Uterus (tissue), 4 donors: ENCODE measurements around the gene SLAMF7. TPM values are rescaled to one million over a fixed set of nuclear protein-coding genes. Genes with fewer than 3 reads are reported as not detected.
"Not testable (repeated sequence)": the region's sequence is repeated elsewhere in the genome, so short reads cannot be mapped to it uniquely, and the experiment has no call there.

Experiments used
- DNase-seq, 2 donors: peaks; one replicate each; pipeline ENCODE4 v3.0.0-alpha.2; 2019 to 2020
- H3K27ac ChIP-seq, 2 donors: fragments of 200-600 bp; sonication (generic); 1 replicate in 1 of 2; 2 replicates in 1 of 2; pipeline ENCODE4 v1.5.1; 2016 to 2018
- H3K27me3 ChIP-seq, 2 donors: fragments of 200-600 bp; sonication (generic); one replicate each; pipeline ENCODE4 v1.5.1; 2018 to 2019; ENCODE audit warnings: control low read depth in 1 of 2
- H3K36me3 ChIP-seq, 2 donors: fragments of 200-600 bp; sonication (generic); one replicate each; pipeline ENCODE4 v1.5.1; 2019; ENCODE audit warnings: control low read depth in 1 of 2
- H3K4me1 ChIP-seq, 2 donors: fragments of 200-600 bp; sonication (generic); one replicate each; pipeline ENCODE4 v1.5.1; 2018 to 2019; ENCODE audit warnings: control low read depth in 1 of 2
- H3K4me3 ChIP-seq, 2 donors: fragments of 200-600 bp; sonication (generic); 1 replicate in 1 of 2; 2 replicates in 1 of 2; pipeline ENCODE4 v1.5.1; 2018 to 2019; ENCODE audit warnings: mild to moderate bottlenecking in 1 of 2
- H3K9me3 ChIP-seq, 2 donors: fragments of 200-600 bp; sonication (generic); one replicate each; pipeline ENCODE4 v1.5.1; 2019; ENCODE audit warnings: control low read depth in 1 of 2
- CTCF ChIP-seq, 4 experiments: fragments of 200-600 bp in 2 of 4; fragments of 450-650 bp in 2 of 4; sonication (generic) in 2 of 4; IDR thresholded peaks; one replicate each; pipeline ENCODE4 v1.5.1; 2016 to 2019; ENCODE audit warnings: antibody characterized with exemption in 4 of 4, mild to moderate bottlenecking in 2 of 4, moderate library complexity in 1 of 4
- POLR2A ChIP-seq, 2 donors: fragments of 450-650 bp; IDR thresholded peaks; one replicate each; pipeline ENCODE4 v1.6.1; 2016; ENCODE audit warnings: antibody characterized with exemption in 2 of 2, mild to moderate bottlenecking in 1 of 2, moderate library complexity in 1 of 2
- intact Hi-C: fragments of 100-400 bp; cut with DNase I; formaldehyde crosslinking; loops from one replicate; pipeline ENCODE4 v1.15.1; 2023; ENCODE audit warnings: low total_unique reads
- total RNA-seq, 4 donors: library from RNA; depleted of rRNA in 3 of 4; stranded (reverse); fragments of >200 nt in 3 of 4; gene quantifications; one replicate each; pipeline versions ENCODE4 v1.1.0 to v1.2.4, GENCODE V29; 2014 to 2023
- donor health status: DM: yes; HTN: yes; CAD: no.

The SLAMF7 gene
- total RNA-seq, 4 donors from 2014 or later: 0.76 to 1.6 TPM; not detected in 2

- no peaks in the 10 kb centered on the region for H3K9me3 ChIP-seq
- DNase-seq: no peak
- intact Hi-C loops: no loop called here
- H3K27me3 ChIP-seq: no peaks in the 10 kb centered on the region
- no peaks in the 10 kb centered on the region for H3K4me1 ChIP-seq
- H3K4me3 ChIP-seq: no peak overlapping the region
- TF ChIP-seq POLR2A (IDR thresholded peaks at IDR 0.05): no peak
- no peak for TF ChIP-seq CTCF (IDR thresholded peaks at IDR 0.05)
- H3K27ac ChIP-seq: no peak overlapping the region
- H3K36me3 ChIP-seq: no peaks in the 10 kb centered on the region
Measured at GRCh38 chr1:160709715-160710114, 29.3 kb upstream of the SLAMF7 start.

DNA sequence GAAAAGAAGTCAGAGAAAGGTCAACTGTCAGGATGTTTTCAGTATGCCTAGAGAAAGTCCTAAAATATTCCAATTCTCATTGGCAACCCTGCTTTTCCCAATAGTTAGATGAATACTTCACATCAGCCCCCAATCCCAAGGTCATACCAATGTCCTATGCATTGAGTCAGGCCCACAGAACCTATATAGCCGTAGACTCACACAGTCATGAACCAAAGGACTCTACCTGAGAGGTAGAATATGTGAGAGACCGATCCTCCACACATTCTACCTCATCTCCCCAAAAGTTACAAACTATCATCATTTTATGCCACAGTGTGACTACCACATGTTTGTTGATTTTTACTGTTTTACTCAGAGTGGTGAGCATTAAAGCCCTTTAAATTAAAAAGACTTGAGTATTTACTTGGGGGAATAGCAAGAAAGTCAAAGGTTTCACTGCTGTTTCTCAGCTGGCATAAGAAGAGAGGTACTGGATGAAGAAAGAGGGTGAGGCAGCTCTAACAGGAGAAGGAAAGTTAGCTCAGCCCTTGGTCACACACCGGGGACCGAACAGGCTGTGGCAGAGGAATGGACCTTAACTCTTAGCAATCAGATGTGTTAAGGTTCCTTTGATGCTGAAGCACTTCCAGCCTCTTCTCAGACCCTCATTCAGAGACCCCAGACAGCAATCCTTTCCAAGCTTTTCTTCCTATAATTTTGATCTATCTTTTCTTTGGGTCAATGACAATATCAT is 28.4 kb upstream of the SLAMF7 start:
- Histone ChIP-seq H3K27ac (no peak overlapping the region), H3K4me1 (no peaks in the 10 kb centered on the region), H3K27me3 (no peaks in the 10 kb centered on the region), H3K36me3 (no peaks in the 10 kb centered on the region), H3K4me3 (no peak overlapping the region), H3K9me3 (no peaks in the 10 kb centered on the region)
- intact Hi-C loops: no loop called here
- DNase-seq: no peak
- TF ChIP-seq CTCF (IDR thresholded peaks at IDR 0.05): no peak
- TF ChIP-seq POLR2A (IDR thresholded peaks at IDR 0.05): no peak

DNA sequence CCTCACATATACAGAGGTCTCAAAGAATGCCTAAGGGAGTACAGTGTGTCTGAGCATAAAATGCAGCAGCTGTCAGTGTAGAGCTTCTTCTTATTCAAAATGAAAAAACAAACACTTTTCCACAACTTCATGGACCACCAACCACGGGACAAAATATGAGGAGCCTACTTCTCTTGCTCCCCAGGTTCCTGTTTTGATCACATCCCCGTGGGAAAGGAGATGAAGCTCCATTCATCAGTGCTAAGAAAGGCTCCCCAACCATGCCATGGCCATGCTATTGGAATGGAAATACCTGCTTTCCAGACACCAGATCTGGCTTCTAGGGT is 27.8 kb upstream of the SLAMF7 start:
- H3K4me1 ChIP-seq: no peaks in the 10 kb centered on the region
- intact Hi-C loops: no loop called here

DNA sequence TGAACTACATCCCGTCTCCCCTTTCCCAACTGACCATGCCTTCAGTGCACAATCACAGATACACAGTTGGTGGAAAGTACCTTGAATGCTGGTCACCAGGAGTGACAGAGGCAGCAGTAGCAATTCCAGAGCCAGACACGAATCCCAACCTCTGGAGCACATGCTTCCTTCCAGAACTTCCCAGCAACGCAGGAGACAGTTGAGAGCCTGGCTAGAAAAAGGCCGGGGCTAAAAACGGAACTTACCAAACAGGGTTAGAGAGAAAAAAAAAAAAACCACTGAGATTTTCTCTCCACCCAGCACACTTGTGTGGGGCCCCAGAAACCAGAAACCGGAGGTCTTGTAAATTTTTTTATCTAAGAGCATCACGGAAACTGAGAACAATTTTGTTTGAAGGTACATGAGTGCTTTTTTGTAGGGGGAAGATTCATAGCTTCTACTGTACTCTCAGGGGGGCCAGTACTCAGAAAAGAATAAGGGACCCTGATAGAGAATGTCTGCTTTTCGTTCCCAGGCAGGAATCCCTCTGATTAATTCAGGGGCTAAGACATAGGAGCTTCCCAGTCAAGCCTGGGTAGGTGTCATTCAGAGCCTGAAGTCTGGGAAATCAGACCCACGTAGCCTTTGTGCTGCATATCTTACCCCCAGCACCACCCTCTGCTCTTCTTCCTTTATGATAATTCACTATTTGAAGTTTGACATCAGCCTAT is 27.3 kb upstream of the SLAMF7 start, which contains the start of gene CD48:
Gene CD48 (minus strand): TSS at position 221 of the 710 bp plus-strand sequence. CDS start 59 bp downstream, at position 162.
- H3K27me3 ChIP-seq: no peaks in the 10 kb centered on the region
- no peak for TF ChIP-seq CTCF (IDR thresholded peaks at IDR 0.05)
- no peak for TF ChIP-seq POLR2A (IDR thresholded peaks at IDR 0.05)
- H3K36me3 ChIP-seq: no peaks in the 10 kb centered on the region
- H3K4me1 ChIP-seq: no peaks in the 10 kb centered on the region
- H3K27ac ChIP-seq: no peak within 1 kb of the TSS
- no peaks in the 10 kb centered on the region for H3K9me3 ChIP-seq
- intact Hi-C loops: no loop called here
- no peak within 1 kb of the TSS for H3K4me3 ChIP-seq
- DNase-seq: no peak

More for the DNA sequence above, 27.8 kb upstream of the SLAMF7 start:
- Histone ChIP-seq H3K9me3 (no peaks in the 10 kb centered on the region), H3K27ac (no peak overlapping the region), H3K36me3 (no peaks in the 10 kb centered on the region), H3K4me3 (no peak overlapping the region), H3K27me3 (no peaks in the 10 kb centered on the region)
- TF ChIP-seq CTCF (IDR thresholded peaks at IDR 0.05) (no peak), POLR2A (IDR thresholded peaks at IDR 0.05) (no peak)
- DNase-seq: no peak

- H3K4me3 ChIP-seq, H3K27ac ChIP-seq, H3K4me1 ChIP-seq, H3K27me3 ChIP-seq, DNase-seq, intact Hi-C loops, H3K9me3 ChIP-seq, H3K36me3 ChIP-seq: not testable (repeated sequence)
Measured at GRCh38 chr1:160712525-160713080, 26.4 kb upstream of the SLAMF7 start.
